ENCODE measurements around the gene PRKG1.

The PRKG1 gene

GRCh38 chr10:52249850-52250395, 1175.6 kb downstream of the PRKG1 start:
- no peak overlapping the region for H3K4me3 ChIP-seq (replicated peaks; ENCODE audit: insufficient read depth, low read length)
- DNase-seq (ENCODE audit: low read depth in 1 of 2, low spot score in 1 of 2): no peak

GRCh38 chr10:52250510-52250909, 1176.2 kb downstream of the PRKG1 start:
- H3K4me3 ChIP-seq (replicated peaks; ENCODE audit: insufficient read depth, low read length): no peak overlapping the region
- H3K27me3 ChIP-seq (ENCODE audit: insufficient read depth, poor library complexity, severe bottlenecking): no peaks in the 10 kb centered on the region
- DNase-seq (ENCODE audit: low read depth in 1 of 2, low spot score in 1 of 2): no peak
- H3K27ac ChIP-seq (replicated peaks): no peak overlapping the region
- TF ChIP-seq REST (IDR thresholded peaks at IDR 0.05; ENCODE audit: insufficient replicate concordance, low read depth): no peak
- no peak for TF ChIP-seq CTCF (IDR thresholded peaks at IDR 0.05; ENCODE audit: insufficient read depth, low read length)
- TF ChIP-seq SPI1 (IDR thresholded peaks at IDR 0.05; ENCODE audit: borderline replicate concordance, low read depth): no peak
- no peak for TF ChIP-seq GABPA (IDR thresholded peaks at IDR 0.05; ENCODE audit: low read depth)
- no peak for TF ChIP-seq POLR2AphosphoS5 (IDR thresholded peaks at IDR 0.05; ENCODE audit: low read depth)

More at GRCh38 chr10:52249850-52250395, 1175.6 kb downstream of the PRKG1 start:
- TF ChIP-seq CTCF (IDR thresholded peaks at IDR 0.05; ENCODE audit: insufficient read depth, low read length) (no peak), REST (IDR thresholded peaks at IDR 0.05; ENCODE audit: insufficient replicate concordance, low read depth) (no peak), GABPA (IDR thresholded peaks at IDR 0.05; ENCODE audit: low read depth) (no peak), SPI1 (IDR thresholded peaks at IDR 0.05; ENCODE audit: borderline replicate concordance, low read depth) (no peak), POLR2AphosphoS5 (IDR thresholded peaks at IDR 0.05; ENCODE audit: low read depth) (no peak)
- H3K27me3 ChIP-seq (ENCODE audit: insufficient read depth, poor library complexity, severe bottlenecking): no peaks in the 10 kb centered on the region
- H3K27ac ChIP-seq (replicated peaks): no peak overlapping the region

- H3K27me3 ChIP-seq (ENCODE audit: insufficient read depth, poor library complexity, severe bottlenecking): no peaks in the 10 kb centered on the region
- TF ChIP-seq POLR2AphosphoS5 (IDR thresholded peaks at IDR 0.05; ENCODE audit: low read depth) (no peak), SPI1 (IDR thresholded peaks at IDR 0.05; ENCODE audit: borderline replicate concordance, low read depth) (no peak), GABPA (IDR thresholded peaks at IDR 0.05; ENCODE audit: low read depth) (no peak), REST (IDR thresholded peaks at IDR 0.05; ENCODE audit: insufficient replicate concordance, low read depth) (no peak), CTCF (IDR thresholded peaks at IDR 0.05; ENCODE audit: insufficient read depth, low read length) (no peak)
Measured at GRCh38 chr10:52252307-52252706, 1178.0 kb downstream of the PRKG1 start.

More at GRCh38 chr10:52252307-52252706, 1178.0 kb downstream of the PRKG1 start:
- no peak for DNase-seq (ENCODE audit: low read depth in 1 of 2, low spot score in 1 of 2)
- H3K27ac ChIP-seq (replicated peaks): no peak overlapping the region
- no peak overlapping the region for H3K4me3 ChIP-seq (replicated peaks; ENCODE audit: insufficient read depth, low read length)

Measured in HL-60 (cell line).